MG63 (cell line): Measurements from ENCODE around the gene IFNL4. TPM values are rescaled to one million over a fixed set of nuclear protein-coding genes. Genes with fewer than 3 reads are reported as not detected.
A peak's percentile ranks its signal among the peaks of the same experiment; 100 is the strongest.
"Not testable (repeated sequence)": the region's sequence is repeated elsewhere in the genome, so short reads cannot be mapped to it uniquely, and the experiment has no call there.

Experiments used
- DNase-seq: peaks from one replicate; pipeline ENCODE4 v3.0.0-alpha.2; 2020
- H3K27me3 ChIP-seq: fragments of 250-450 bp; sonication (Bioruptor Pico); 2 replicates; pipeline ENCODE4 v1.5.1; 2020; ENCODE audit warnings: mild to moderate bottlenecking, moderate library complexity
- H3K36me3 ChIP-seq: fragments of 250-450 bp; sonication (Bioruptor Pico); 2 replicates; pipeline ENCODE4 v1.5.1; 2020; ENCODE audit warnings: mild to moderate bottlenecking, moderate library complexity
- H3K4me3 ChIP-seq: fragments of 250-450 bp; sonication (Bioruptor Pico); 2 replicates; pipeline ENCODE4 v1.5.1; 2020; ENCODE audit warnings: mild to moderate bottlenecking, moderate library complexity
- H3K9me3 ChIP-seq: fragments of 250-450 bp; sonication (Bioruptor Pico); 2 replicates; pipeline ENCODE4 v1.5.1; 2020; ENCODE audit warnings: mild to moderate bottlenecking, moderate library complexity
- total RNA-seq: library from RNA; depleted of rRNA; stranded (reverse); fragments of >200 nt; shearing (Covaris generic); gene quantifications from 2 replicates; pipeline ENCODE4 v1.2.3, GENCODE V29; 2014; ENCODE audit warnings: low replicate concordance

Gene IFNL4
- total RNA-seq, 1 experiment from 2014 or later = not detected

GRCh38 chr19:39243741-39244140, 4.9 kb downstream of the IFNL4 start:
- not testable (repeated sequence) for H3K9me3 ChIP-seq, H3K27me3 ChIP-seq, DNase-seq, H3K36me3 ChIP-seq, H3K4me3 ChIP-seq

GRCh38 chr19:39240421-39240820, 8.2 kb downstream of the IFNL4 start:
- Histone ChIP-seq H3K36me3 (no peaks in the 10 kb centered on the region), H3K27me3 (peaks cover under 1% of the 10 kb centered on the region; the same call in 1 of the 2 replicates), H3K4me3 (no peak overlapping the region), H3K9me3 (no peaks in the 10 kb centered on the region)
- DNase-seq = no peak

GRCh38 chr19:39238944-39239343, 9.7 kb downstream of the IFNL4 start:
- no peak for DNase-seq
- H3K4me3 ChIP-seq = no peak overlapping the region
- peaks cover 5% of the 10 kb centered on the region; the same call in 1 of the 2 replicates for H3K27me3 ChIP-seq
- H3K36me3 ChIP-seq = no peaks in the 10 kb centered on the region
- no peaks in the 10 kb centered on the region for H3K9me3 ChIP-seq

DNA sequence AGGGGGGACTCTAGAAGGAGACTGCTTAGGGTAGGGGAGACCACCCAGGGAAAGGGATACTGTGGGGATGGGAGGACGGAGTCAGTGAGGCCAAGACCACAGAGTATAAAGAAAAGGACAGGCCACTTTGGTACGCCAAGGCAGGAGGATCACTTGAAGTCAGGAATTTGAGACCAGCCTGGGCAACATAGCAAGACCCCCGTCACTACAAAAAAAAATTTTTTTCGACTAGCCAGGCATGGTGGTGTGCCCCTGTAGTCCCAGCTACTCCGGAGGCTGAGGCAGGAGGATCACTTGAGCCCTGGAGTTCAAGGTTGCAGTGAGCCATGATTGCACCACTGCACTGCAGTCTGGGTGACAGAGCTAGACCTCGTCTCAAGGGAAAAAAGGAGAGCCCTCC, 10.4 kb downstream of the IFNL4 start:
- no peak for DNase-seq
- no peak overlapping the region for H3K4me3 ChIP-seq
- peaks cover 10% of the 10 kb centered on the region; the same call in 1 of the 2 replicates for H3K27me3 ChIP-seq
- H3K36me3 ChIP-seq = no peaks in the 10 kb centered on the region
- H3K9me3 ChIP-seq = no peaks in the 10 kb centered on the region

GRCh38 chr19:39237200-39238184, 11.2 kb downstream of the IFNL4 start:
- H3K36me3 ChIP-seq = no peaks in the 10 kb centered on the region
- DNase-seq = no peak
- H3K9me3 ChIP-seq = no peaks in the 10 kb centered on the region
- no peak overlapping the region for H3K4me3 ChIP-seq
- H3K27me3 ChIP-seq = peaks cover 12% of the 10 kb centered on the region

DNA sequence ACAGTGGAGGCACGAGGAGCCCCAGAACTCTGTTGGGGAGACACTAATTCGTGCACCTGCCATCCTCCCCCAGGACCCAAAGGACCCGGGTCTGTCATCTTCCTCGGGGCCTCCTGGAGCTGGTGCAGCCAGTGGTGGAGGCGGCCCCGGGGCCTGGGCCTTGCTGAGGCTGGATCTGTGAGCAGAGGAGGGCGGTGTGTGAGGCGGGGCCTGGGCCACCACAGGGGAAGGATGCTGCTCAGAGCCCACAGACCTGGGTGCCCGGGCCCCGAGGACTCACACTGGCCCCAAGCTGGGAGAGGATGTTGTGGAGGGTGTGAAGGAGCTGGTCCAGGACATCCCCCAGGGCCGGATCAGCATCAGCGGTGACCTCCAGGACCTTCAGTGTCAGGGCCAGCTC, 12.1 kb downstream of the IFNL4 start:
- no peaks in the 10 kb centered on the region for H3K9me3 ChIP-seq
- H3K4me3 ChIP-seq = no peak overlapping the region
- DNase-seq = no peak
- H3K27me3 ChIP-seq = peaks cover 13% of the 10 kb centered on the region
- no peaks in the 10 kb centered on the region for H3K36me3 ChIP-seq

DNA sequence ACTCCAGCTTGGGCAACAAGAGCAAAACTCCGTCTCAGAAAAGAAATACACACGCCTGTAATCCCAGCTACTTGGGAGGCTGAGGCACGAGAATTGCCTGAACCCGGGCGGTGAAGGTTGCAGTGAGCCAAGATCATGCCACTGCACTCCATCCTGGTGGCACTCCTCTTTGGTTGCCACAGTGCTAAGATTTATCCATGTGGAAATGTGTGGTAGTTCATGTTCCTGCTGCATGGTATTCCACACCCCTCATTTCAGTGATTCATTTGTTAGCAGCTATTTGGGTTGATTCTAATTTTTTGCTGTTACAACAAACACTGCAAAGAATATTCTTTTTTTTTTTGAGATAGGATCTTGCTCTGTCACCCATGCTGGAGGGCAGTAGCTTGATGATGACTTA, 15.9 kb downstream of the IFNL4 start:
- Histone ChIP-seq H3K36me3 (no peaks in the 10 kb centered on the region), H3K27me3 (peaks cover 13% of the 10 kb centered on the region), H3K4me3 (no peak overlapping the region), H3K9me3 (no peaks in the 10 kb centered on the region)
- no peak for DNase-seq

DNA sequence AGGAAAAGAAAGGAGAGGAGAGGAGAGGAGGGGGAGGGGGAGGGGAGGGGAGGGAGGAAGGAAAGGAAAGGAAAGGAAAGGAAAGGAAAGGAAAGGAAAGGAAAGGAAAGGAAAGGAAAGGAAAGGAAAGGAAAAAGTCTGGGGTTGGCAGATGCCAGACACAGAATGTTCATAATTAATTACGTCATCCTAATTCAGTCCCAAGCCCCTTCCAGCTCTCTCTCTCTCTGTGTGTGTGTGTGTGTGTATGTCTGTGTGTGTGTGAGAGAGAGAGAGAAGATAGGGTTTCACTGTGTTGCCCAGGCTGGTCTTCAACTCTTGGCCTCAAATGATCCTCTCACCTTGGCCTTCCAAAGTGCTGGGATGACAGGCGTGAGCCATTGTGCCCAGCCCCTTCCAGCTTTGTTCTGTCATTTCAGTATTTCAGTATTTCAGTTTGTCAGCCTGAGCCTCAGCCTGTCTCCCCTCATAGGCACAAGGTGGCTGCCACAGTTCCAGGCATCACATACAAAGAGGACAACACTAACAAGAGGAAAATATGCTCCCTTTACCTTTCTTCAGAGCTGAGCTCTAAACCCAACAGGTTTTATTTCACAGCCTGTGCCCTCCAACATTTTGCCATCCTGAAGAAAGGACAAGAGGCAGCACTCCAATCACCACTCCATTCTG, 18.4 kb downstream of the IFNL4 start:
- Histone ChIP-seq H3K36me3 (no peaks in the 10 kb centered on the region), H3K4me3 (no peak overlapping the region), H3K27me3 (peaks cover 20% of the 10 kb centered on the region), H3K9me3 (no peaks in the 10 kb centered on the region)
- no peak for DNase-seq

DNA sequence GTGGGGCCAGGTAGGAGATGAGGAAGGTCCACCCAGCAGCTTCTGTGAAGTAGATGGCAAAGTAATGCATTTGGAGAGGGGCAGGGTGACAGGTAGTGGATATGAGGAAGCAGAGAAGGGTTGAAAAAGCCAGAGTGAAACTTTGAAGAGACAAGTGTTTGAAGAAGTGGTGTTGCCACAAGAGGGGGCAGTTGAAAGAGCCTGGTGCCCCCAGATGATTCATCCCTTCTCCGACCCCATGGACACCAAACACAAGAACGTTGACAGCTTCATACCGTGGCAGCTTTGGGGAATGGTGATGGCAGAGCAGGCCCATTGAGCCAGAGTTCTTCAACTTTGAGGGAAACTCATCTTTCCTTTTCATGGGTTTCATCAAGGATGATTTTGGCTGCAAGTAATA, 23.7 kb downstream of the IFNL4 start:
- Histone ChIP-seq H3K36me3 (no peaks in the 10 kb centered on the region), H3K27me3 (peaks cover 12% of the 10 kb centered on the region), H3K4me3 (no peak overlapping the region), H3K9me3 (no peaks in the 10 kb centered on the region)
- no peak for DNase-seq

- Histone ChIP-seq H3K4me3 (no peak overlapping the region), H3K36me3 (no peaks in the 10 kb centered on the region), H3K9me3 (no peaks in the 10 kb centered on the region), H3K27me3 (peaks cover 12% of the 10 kb centered on the region)
- no peak for DNase-seq
These were observed 24.9 kb downstream of the IFNL4 start for GRCh38 chr19:39223703-39224279.

GRCh38 chr19:39219108-39219507, 29.5 kb downstream of the IFNL4 start:
- H3K27me3 ChIP-seq, H3K9me3 ChIP-seq, H3K36me3 ChIP-seq, H3K4me3 ChIP-seq, DNase-seq: not testable (repeated sequence)

DNA sequence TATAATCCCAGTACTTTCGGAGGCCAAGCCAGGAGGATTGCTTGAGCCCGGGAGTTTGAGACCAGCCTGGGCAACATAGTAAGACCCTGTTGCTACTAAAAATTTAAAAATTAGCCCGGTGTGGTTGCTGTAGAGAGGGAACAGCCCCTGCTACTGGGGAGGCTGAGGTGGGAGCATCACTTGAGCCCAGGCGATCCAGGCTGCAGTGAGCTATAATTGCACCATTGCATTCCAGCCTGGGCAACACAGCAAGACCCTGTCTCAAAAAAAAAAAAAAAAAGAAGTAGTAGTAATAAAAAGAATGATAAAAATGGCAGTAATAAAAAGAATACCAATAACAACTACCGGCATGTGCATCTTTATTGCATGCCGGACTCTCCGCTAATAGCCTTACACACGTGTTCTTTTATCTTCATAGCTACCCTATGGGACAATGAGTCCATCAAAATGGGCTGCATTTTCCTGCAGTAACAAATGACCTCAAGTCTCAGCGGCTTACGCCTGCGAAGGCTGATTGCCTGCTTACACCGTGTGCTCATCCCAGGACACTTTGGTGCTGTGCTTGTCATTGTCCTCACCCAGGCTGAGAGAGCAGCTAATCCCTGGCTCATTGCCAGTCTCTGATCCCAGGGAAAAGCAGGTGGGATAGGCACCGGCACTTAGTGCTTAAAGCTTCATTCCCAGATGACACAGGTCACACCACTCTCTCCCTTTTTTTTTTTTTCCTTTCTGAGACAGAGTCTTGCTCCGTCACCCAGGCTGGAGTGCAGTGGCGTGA, 30.2 kb downstream of the IFNL4 start:
- no peak overlapping the region for H3K4me3 ChIP-seq
- DNase-seq = no peak
- H3K9me3 ChIP-seq = no peaks in the 10 kb centered on the region
- no peaks in the 10 kb centered on the region; the same call in 1 of the 2 replicates for H3K27me3 ChIP-seq
- H3K36me3 ChIP-seq = no peaks in the 10 kb centered on the region

DNA sequence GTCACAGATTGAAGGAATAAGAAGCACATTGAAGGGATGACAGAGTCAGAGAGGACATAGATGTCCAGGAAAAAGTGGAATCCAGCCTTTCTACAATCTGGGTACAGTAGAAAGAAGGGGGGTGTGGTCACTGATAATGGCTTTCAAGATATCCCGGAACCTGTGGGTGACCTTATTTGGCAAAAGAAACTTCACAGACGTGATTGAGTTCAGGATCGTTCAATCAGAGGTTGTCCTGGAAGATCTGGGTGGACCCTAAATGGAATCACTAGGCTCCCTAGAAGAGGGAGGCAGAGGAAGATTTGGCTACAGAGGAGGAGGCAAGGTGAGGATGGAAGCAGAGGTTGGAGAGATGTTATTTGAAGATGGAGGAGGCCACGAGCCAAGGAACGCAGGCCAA, 31.6 kb downstream of the IFNL4 start:
- H3K9me3 ChIP-seq = no peaks in the 10 kb centered on the region
- H3K27me3 ChIP-seq = no peaks in the 10 kb centered on the region; the same call in 1 of the 2 replicates
- H3K36me3 ChIP-seq = no peaks in the 10 kb centered on the region
- H3K4me3 ChIP-seq = no peak overlapping the region
- no peak for DNase-seq

- not testable (repeated sequence) for H3K36me3 ChIP-seq, DNase-seq, H3K4me3 ChIP-seq, H3K27me3 ChIP-seq, H3K9me3 ChIP-seq
These were observed 33.3 kb downstream of the IFNL4 start for GRCh38 chr19:39215323-39215722.

- peak; percentile 15 for DNase-seq
- H3K36me3 ChIP-seq = no peaks in the 10 kb centered on the region
- no peak overlapping the region for H3K4me3 ChIP-seq
These were observed 36.3 kb downstream of the IFNL4 start for GRCh38 chr19:39212375-39212742.

DNA sequence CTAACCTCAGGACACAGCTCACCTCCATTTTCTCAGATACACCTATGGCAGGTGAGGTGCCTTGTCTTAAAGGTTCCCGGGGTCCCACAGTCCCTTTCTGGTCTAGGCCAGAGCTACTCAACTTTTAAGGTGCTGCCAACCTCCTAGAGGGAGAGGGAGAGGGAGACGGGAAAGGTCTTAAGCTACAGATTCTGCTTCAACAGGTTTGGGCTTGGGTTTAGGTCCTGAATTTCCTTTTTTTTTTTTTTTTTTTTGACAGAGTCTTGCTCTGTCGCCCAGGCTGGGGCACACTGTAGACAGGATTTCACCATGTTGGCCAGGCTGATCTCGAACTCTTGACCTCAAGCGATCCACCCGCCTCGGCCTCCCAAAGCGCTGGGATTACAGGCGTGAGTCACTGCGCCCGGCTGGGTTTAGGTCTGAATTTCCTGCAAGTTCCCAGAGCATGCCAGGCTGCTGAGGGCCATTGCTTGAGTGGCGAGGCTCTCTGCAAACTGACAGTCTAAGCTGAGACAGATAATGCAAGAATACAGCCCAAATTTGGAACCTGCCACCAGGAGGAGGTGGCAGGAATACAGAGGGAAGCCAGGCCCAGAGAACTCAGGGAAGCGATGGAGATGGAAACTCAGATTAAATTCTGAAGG, 36.8 kb downstream of the IFNL4 start:
- Histone ChIP-seq H3K36me3 (no peaks in the 10 kb centered on the region), H3K27me3 (no peaks in the 10 kb centered on the region), H3K4me3 (no peak overlapping the region), H3K9me3 (no peaks in the 10 kb centered on the region)
- peak; percentile 69 for DNase-seq

More at GRCh38 chr19:39212375-39212742, 36.3 kb downstream of the IFNL4 start:
- no peaks in the 10 kb centered on the region for H3K27me3 ChIP-seq
- H3K9me3 ChIP-seq = no peaks in the 10 kb centered on the region
